ENCODE measurements around the gene ITGA1.
"Not testable (repeated sequence)": the region's sequence is repeated elsewhere in the genome, so short reads cannot be mapped to it uniquely, and the experiment has no call there.

ITGA1 gene

GRCh38 chr5:52837591-52838001 lies 49.9 kb downstream of the ITGA1 start:
- DNase-seq: no peak

DNA sequence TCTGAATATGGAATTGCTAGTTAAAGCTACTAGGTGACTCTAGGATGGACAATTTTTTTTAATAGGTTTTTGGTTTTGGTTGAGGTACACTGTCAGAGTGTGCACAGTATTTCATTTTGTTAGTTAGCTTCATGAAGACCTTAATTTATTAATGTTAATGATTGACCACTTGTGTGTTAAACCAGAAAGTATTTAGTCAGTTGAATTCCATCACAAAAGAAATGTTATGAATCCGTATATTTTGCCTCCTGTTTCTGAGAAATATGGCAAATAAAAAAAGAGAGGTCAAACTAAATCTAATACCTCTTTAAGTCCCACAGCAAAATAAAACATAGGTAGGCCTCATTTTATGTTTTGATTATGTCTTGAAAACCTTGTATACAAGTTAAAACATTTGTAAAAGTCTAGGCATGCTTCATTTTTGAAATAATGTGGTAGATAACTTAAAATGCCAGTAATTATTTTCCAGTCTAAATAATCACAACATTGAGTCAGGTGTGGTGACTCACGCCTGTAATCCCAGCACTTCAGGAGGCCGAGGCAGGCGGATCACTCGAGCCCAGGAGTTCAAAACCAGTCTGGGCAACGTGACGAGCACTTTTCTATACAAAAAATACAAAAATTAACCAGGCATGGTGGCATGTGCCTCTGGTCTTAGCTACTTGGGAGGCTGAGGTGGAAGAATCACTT lies 50.8 kb downstream of the ITGA1 start:
- DNase-seq: no peak

GRCh38 chr5:52839285-52839684 lies 51.6 kb downstream of the ITGA1 start:
- no peak for DNase-seq

GRCh38 chr5:52840277-52841050 lies 52.7 kb downstream of the ITGA1 start:
- DNase-seq: no peak

GRCh38 chr5:52841114-52841513 lies 53.4 kb downstream of the ITGA1 start:
- DNase-seq: no peak

DNA sequence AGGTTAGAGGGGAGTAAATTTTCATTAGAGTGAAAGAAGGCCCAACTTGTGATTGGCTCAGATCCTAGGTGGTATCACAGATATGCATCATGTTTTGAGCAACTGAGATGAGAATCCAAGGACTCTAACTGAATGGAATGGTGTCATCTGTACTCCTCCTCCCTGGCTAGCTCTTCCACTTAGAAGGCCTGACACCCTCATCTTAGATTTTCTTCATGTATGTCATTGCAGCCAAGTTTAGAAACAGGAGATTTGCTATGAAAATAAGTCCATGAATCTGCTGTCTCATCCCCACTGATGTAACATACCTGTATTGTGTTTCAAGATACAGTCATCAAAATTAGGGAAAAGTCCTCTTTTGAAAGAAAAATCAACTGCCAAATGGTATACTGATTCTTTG lies 54.4 kb downstream of the ITGA1 start:
- no peak for DNase-seq

DNA sequence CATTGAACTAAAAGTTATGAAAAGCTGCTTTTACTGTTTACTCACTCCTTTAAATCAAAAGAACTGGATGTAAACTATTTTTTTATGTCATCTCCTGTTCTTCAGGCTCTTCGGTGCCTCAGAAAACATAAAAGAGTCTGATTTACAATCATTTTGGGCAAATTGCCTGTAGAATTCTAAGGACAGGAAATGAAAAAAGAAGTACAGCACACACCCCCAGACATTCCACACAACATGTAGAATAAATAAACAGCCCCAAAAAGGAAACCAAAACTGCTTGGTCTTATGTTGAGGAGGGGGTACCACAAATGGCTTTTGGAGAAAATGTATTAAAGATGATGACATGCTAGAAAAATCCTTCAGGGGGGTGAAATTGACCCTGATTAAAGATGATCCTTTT lies 57.2 kb downstream of the ITGA1 start:
- DNase-seq: no peak

- DNase-seq: no peak
Observed at GRCh38 chr5:52846182-52846842, 58.6 kb downstream of the ITGA1 start.

DNA sequence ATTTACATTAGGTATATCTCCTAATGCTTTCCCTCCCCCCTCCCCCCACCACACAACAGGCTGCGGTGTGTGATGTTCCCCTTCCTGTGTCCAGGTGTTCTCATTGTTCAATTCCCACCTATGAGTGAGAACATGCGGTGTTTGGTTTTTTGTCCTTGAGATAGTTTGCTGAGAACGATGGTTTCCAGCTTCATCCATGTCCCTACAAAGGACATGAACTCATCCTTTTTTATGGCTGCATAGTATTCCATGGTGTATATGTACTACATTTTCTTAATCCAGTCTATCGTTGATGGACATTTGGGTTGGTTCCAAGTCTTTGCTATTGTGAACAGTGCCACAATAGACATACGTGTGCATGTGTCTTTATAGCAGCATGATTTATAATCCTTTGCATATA lies 61.0 kb downstream of the ITGA1 start:
- not testable (repeated sequence) for DNase-seq

GRCh38 chr5:52849544-52849943 lies 61.8 kb downstream of the ITGA1 start:
- no peak for DNase-seq

- no peak for DNase-seq
Observed at GRCh38 chr5:52853650-52854049, 65.9 kb downstream of the ITGA1 start.

DNA sequence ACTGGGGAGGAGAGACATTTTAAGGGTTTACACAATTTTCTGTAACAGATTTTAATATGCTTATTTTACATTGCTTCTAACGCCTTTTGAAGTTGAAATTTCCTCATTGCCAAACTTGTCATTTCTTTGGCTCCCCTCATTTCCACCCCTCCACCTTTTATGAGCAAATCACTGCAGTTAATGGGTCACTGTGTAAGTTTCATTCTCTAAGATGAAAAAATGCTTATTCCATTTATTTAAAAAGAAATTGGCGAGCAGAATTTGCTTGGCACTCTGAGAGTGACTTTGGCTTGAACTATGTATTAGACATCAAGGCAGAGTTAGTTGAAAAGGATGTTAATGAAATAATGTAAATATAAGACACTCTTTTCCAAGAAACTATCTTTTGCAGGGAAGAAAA lies 66.6 kb downstream of the ITGA1 start:
- no peak for DNase-seq

GRCh38 chr5:52854949-52855348 lies 67.2 kb downstream of the ITGA1 start:
- no peak for DNase-seq

- DNase-seq: no peak
Observed at GRCh38 chr5:52856564-52856963, 68.8 kb downstream of the ITGA1 start.

DNA sequence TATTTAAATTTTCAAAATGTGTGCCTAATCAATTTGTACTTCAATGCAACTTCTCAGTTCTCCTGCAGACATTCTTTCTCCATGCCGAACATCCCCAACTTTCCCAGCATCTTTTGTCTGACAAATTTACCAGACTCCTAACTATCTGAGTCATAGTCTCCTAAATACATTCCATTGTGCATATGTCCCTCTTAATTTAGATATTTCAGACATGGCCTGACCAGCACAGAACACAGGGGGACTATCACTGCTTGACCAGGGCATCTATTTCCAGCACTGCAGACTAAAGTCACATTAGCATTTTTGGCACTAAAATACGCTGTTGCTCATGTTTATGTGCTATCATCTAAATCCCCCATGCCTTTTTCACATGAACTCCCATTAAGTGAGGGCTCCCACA lies 71.9 kb downstream of the ITGA1 start:
- DNase-seq: peak; percentile 52

DNA sequence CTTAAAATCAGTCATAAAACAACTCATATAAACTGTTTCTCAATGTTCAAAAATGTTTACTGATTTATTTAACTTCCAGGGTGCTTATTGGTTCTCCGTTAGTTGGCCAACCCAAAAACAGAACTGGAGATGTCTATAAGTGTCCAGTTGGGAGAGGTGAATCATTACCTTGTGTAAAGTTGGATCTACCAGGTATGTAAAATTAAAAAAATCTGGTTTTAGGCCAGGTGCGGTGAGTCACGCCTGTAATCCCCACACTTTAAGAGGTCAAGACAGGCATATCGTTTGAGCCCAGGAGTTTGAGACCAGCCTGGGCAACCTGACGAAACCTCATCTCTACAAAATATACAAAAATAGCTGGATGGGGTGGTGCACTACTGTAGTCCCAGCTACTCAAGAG lies 73.7 kb downstream of the ITGA1 start:
- DNase-seq: no peak

DNA sequence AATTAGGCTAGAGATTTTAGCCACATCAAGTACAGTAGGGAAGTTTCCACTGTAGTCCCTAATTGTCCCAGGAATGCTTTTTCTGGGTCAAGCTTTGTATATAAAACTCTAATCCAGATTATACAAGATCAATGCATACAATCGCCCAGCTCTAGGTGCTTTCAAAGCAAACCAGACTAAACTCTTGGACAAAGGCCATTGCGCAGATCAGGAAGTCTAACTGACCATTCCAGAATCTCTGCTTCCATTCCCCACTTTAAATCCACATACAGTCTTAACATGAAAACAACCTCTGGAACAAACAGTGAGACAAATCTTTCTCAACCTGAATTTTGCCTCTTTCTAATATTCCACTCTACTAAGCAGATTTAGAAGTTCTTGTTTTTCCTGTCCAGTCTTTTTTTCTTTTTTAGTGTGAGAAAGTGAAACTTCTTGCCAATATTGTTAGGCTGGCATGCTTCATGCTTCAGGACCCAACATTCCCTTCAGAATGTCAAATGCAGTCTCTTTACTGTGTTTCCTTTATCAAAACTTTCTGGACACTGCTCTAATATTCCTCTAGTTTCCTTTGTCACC lies 76.1 kb downstream of the ITGA1 start:
- DNase-seq: no peak

DNA sequence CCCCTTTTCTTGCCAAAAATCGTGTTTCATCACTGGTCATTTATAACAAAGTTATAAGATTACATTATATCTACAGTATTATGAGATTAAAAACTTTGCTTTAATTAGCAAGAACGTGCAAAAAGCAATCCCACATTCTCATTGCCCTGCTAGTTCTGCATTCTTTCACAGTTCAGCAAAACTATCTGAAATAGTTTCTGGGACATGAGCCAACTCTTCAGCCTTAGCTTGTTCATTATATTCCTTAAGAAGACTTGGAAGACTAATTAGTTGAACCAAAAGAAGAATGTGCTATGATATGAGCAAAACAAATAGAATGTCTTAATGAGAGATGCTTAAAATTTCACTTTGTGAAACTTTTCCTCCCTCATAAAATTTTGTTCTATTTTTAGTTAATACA lies 76.7 kb downstream of the ITGA1 start:
- DNase-seq: no peak

DNA sequence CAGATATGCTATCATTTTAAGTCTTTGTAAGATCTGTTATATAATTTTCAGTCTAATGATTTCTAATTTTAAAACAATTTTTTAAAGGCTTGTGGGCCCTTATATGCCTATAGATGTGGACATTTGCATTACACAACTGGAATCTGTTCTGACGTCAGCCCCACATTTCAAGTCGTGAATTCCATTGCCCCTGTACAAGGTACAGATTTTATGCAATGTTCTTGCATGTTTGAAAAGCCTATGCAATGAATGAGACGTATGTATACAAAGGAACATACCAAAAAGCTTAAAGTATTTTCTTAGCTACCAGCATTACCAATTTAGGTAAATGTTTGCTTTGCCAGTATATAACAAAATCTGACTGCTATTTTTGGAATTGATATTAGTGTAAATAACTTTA lies 77.2 kb downstream of the ITGA1 start:
- no peak for DNase-seq

- not testable (repeated sequence) for DNase-seq
Observed at GRCh38 chr5:52865991-52866390, 78.3 kb downstream of the ITGA1 start.

DNA sequence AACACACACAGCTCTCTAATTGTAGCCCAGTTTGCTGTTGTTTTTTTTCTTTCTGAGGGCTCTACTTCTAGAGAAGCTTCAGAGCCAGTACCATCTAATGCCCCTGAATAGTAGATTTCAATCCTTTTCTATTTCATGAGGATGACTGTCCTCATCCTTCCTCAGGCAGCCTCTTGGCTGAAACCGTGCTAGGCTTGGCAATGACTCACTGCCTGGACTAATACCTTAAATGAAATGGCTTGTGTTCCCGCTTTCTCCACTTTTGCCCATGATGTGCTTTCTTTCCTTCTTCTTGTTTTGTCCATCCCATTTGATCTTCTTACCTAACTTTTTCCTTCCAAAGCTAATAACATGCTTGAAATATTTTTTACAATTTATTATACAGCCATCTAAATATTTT lies 80.1 kb downstream of the ITGA1 start:
- DNase-seq: no peak

DNA sequence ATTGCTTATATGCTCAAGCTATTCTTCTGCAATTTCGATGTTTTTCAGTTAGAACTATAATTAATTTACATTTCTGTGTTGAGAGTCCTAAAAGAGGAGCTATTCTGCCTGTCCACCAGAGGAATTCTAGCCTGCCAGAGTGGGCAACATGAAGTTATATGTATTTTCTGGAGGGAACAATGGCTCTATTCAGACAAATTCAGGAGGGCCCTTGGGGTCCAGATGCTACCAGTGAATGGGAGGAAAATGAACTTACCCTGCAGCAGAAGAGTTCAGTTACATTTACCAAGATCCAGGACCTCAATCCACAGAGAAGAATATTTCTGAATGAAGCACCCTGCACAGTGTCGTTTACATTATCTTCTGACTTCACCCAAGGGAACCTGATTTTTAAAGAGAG lies 80.7 kb downstream of the ITGA1 start:
- no peak for DNase-seq

- no peak for DNase-seq
Observed at GRCh38 chr5:52869391-52869790, 81.7 kb downstream of the ITGA1 start.

DNA sequence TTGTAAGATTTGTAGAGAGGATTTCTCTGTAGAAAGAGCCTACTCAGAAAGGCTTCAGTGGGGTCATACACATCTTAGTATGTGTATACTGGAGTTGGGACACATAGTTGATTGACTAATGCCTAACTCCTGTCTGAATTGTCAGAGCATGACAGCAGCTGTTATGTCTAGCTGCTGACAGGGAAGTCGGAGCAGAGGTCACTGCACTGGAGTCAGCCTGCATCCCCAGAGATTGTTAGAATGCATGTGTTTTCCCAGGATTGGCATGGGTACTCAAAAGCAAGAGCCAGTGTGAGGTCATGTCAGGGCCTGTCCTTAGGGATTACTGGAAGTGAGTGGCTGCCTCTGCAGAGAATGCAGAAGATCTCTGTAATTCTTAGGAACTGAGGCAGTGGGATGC lies 82.7 kb downstream of the ITGA1 start:
- no peak for DNase-seq
